MM.1S (cell line): ENCODE data around the gene ERG.

Experiments
- DNase-seq: peaks from one replicate; pipeline ENCODE4 v3.0.0-alpha.2; 2015
- H2AFZ ChIP-seq: fragments of 300-600 bp; sonication (generic); 2 replicates; pipeline ENCODE4 v1.6.0; 2016; ENCODE audit warnings: antibody characterized with exemption, low read length
- H3F3A ChIP-seq: fragments of 300-600 bp; sonication (generic); 2 replicates; pipeline ENCODE4 v1.6.1; 2016; ENCODE audit warnings: mild to moderate bottlenecking, antibody characterized with exemption, low read length, moderate library complexity, mixed read lengths; ENCODE audit not compliant: insufficient read depth
- H3K27ac ChIP-seq: fragments of 300-600 bp; sonication (generic); 2 replicates; pipeline ENCODE4 v1.5.1; 2016; ENCODE audit warnings: mild to moderate bottlenecking, low read length
- H3K27me3 ChIP-seq: fragments of 300-600 bp; sonication (generic); replicated peaks from 2 replicates; pipeline ENCODE4 v1.6.0; 2016; ENCODE audit warnings: low read length; ENCODE audit not compliant: insufficient read depth
- H3K36me3 ChIP-seq: fragments of 300-600 bp; sonication (generic); replicated peaks from 2 replicates; pipeline ENCODE4 v1.6.1; 2016; ENCODE audit warnings: mild to moderate bottlenecking, low read length, mixed read lengths; ENCODE audit not compliant: insufficient read depth
- H3K4me1 ChIP-seq: fragments of 300-600 bp; sonication (generic); 2 replicates; pipeline ENCODE4 v1.6.1; 2016; ENCODE audit warnings: low read length, mixed read lengths
- H3K4me2 ChIP-seq: fragments of 300-600 bp; sonication (generic); 2 replicates; pipeline ENCODE4 v1.6.0; 2016; ENCODE audit warnings: low read depth, low read length
- H3K4me3 ChIP-seq: fragments of 300-600 bp; sonication (generic); 2 replicates; pipeline ENCODE4 v1.5.1; 2016; ENCODE audit warnings: low read length, mixed read lengths
- H3K79me2 ChIP-seq: fragments of 300-600 bp; sonication (generic); 2 replicates; pipeline ENCODE4 v1.6.1; 2016; ENCODE audit warnings: mixed run types, low read length, mixed read lengths
- H3K9ac ChIP-seq: fragments of 300-600 bp; sonication (generic); 2 replicates; pipeline ENCODE4 v1.6.1; 2016; ENCODE audit warnings: low read length, mixed read lengths
- H3K9me2 ChIP-seq: fragments of 300-600 bp; sonication (generic); replicated peaks from 2 replicates; pipeline ENCODE4 v1.6.1; 2016; ENCODE audit warnings: mild to moderate bottlenecking, low read length, mixed read lengths; ENCODE audit not compliant: insufficient read depth
- H3K9me3 ChIP-seq: fragments of 300-600 bp; sonication (generic); replicated peaks from 2 replicates; pipeline ENCODE4 v1.6.1; 2016; ENCODE audit warnings: mild to moderate bottlenecking, low read length, mixed read lengths; ENCODE audit not compliant: insufficient read depth
- H4K20me1 ChIP-seq: fragments of 300-600 bp; sonication (generic); 2 replicates; pipeline ENCODE4 v1.6.1; 2016; ENCODE audit warnings: mild to moderate bottlenecking, low read length, moderate library complexity, mixed read lengths; ENCODE audit not compliant: insufficient read depth
- EZH2 ChIP-seq: fragments of 300-600 bp; sonication (generic); optimal IDR thresholded peaks from 2 replicates; pipeline ENCODE3; 2017; ENCODE audit warnings: low read depth, mild to moderate bottlenecking, antibody characterized with exemption, low read length, mixed read lengths
- EZH2phosphoT487 ChIP-seq: fragments of 300-600 bp; sonication (generic); IDR thresholded peaks from 2 replicates; pipeline ENCODE4 v1.6.1; 2018; ENCODE audit warnings: antibody characterized with exemption, low read length
- TF ChIP-seq, protein P1 (sequence below): fragments of 300-600 bp; sonication (generic); IDR thresholded peaks from 2 replicates; pipeline ENCODE4 v1.5.1; 2016; ENCODE audit warnings: antibody characterized with exemption, low read length, mixed read lengths

The ERG gene

DNA sequence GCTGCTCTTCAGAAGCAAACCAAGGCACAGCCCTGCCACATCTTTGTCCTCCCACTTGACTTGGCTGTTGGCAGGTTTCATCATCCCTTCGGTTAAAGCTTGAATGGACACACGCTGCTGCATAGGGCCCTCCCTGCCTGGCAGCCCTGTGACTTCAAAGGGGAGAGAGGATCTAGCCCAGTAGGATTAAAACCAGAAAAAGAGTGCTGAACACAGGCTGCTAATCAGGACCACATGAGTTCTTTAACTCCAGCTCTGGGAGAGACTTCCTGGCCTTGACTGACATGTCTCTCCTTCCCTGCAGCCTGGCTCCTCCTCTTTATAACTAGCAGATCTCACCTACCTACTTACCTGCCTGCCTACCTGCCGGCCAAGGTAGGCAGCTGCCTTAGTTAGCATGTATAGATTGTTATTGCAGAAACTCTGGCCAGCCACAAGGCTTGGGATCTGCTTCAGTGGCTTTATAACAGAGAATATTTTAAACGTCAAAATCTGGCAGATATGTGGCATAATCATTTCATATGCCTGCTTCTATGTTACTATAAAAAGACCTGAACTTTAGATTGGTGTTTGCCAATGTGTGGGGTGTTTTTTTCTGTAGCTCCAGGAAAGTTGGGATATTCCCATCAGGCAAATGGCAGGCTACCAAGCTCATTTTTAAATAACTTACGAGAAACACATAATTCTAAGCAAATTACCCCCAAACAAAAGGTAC lies 49.4 kb downstream of the ERG start:
- H3K9me3 ChIP-seq, result no peaks in the 10 kb centered on the region; the same call in 1 of the 2 replicates
- no peaks in the 10 kb centered on the region for H3K36me3 ChIP-seq
- H3K27ac ChIP-seq, result no peak overlapping the region
- no peaks in the 10 kb centered on the region for H4K20me1 ChIP-seq
- no peaks in the 10 kb centered on the region for H3K9me2 ChIP-seq
- no peaks in the 10 kb centered on the region for H3F3A ChIP-seq
- H2AFZ ChIP-seq, result no peak overlapping the region
- H3K79me2 ChIP-seq, result no peaks in the 10 kb centered on the region
- H3K4me1 ChIP-seq, result no peaks in the 10 kb centered on the region
- H3K27me3 ChIP-seq, result no peaks in the 10 kb centered on the region
- TF ChIP-seq EZH2 (no peak), EZH2phosphoT487 (no peak)
- TF ChIP-seq, protein P1, sequence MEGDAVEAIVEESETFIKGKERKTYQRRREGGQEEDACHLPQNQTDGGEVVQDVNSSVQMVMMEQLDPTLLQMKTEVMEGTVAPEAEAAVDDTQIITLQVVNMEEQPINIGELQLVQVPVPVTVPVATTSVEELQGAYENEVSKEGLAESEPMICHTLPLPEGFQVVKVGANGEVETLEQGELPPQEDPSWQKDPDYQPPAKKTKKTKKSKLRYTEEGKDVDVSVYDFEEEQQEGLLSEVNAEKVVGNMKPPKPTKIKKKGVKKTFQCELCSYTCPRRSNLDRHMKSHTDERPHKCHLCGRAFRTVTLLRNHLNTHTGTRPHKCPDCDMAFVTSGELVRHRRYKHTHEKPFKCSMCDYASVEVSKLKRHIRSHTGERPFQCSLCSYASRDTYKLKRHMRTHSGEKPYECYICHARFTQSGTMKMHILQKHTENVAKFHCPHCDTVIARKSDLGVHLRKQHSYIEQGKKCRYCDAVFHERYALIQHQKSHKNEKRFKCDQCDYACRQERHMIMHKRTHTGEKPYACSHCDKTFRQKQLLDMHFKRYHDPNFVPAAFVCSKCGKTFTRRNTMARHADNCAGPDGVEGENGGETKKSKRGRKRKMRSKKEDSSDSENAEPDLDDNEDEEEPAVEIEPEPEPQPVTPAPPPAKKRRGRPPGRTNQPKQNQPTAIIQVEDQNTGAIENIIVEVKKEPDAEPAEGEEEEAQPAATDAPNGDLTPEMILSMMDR, result no peak
- no peak overlapping the region for H3K9ac ChIP-seq
- H3K4me3 ChIP-seq, result no peak overlapping the region
- no peak overlapping the region for H3K4me2 ChIP-seq
- no peak for DNase-seq

DNA sequence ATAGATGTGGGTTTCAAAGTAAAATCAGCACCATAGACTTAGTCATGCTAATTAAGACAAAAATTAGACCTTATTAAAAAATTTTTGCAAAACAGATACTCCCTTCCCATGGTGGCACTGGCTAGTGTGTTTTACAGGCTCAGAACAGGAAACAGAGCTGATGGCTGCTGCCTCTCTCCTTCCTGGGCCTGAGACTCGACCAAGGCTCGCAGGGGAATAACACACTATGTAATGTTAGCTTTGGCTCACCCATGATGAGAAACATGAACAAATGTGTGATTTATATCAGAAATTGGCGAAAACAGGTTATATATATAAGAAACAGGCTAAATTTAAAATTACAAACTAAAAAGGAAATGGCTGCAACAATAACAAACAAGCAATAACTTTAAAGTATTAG lies 50.7 kb downstream of the ERG start:
- Histone ChIP-seq H3K9me3 (no peaks in the 10 kb centered on the region; the same call in 1 of the 2 replicates), H3K9me2 (no peaks in the 10 kb centered on the region), H3K27ac (no peak overlapping the region), H3K4me1 (no peaks in the 10 kb centered on the region), H3F3A (no peaks in the 10 kb centered on the region), H3K9ac (no peak overlapping the region), H3K27me3 (no peaks in the 10 kb centered on the region), H2AFZ (no peak overlapping the region), H3K79me2 (no peaks in the 10 kb centered on the region), H3K4me3 (no peak overlapping the region), H3K36me3 (no peaks in the 10 kb centered on the region), H3K4me2 (no peak overlapping the region), H4K20me1 (no peaks in the 10 kb centered on the region)
- no peak for DNase-seq
- TF ChIP-seq, protein P1, result no peak
- TF ChIP-seq EZH2 (no peak), EZH2phosphoT487 (no peak)

DNA sequence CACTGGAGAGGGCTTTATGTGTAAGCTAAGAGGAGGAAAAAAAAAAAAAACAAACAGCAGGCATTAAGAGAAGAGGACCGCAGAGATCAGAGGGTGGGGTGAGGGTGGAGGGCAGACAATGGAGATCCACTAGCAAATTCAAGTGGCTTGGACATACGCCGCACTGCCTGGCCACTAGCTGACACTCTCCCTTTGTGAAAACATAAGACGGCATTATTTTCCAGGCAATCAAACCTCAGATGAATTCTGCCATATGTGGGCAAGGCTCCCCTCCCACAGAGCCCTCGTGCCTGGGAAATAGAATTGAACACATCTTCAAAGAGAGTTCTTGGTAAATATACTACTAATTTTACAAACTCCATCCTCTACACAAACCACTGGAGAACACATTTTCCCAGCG lies 53.6 kb downstream of the ERG start:
- H2AFZ ChIP-seq, result no peak overlapping the region
- no peak overlapping the region for H3K4me2 ChIP-seq
- H3K27me3 ChIP-seq, result no peaks in the 10 kb centered on the region
- H3K4me1 ChIP-seq, result no peaks in the 10 kb centered on the region
- no peak for DNase-seq
- no peaks in the 10 kb centered on the region for H3K9me2 ChIP-seq
- no peaks in the 10 kb centered on the region; the same call in 1 of the 2 replicates for H3K9me3 ChIP-seq
- H3K4me3 ChIP-seq, result no peak overlapping the region
- H3K9ac ChIP-seq, result no peak overlapping the region
- no peaks in the 10 kb centered on the region for H3F3A ChIP-seq
- H3K79me2 ChIP-seq, result no peaks in the 10 kb centered on the region
- no peak for TF ChIP-seq EZH2
- TF ChIP-seq, protein P1, result no peak
- no peak for TF ChIP-seq EZH2phosphoT487
- no peak overlapping the region for H3K27ac ChIP-seq
- H4K20me1 ChIP-seq, result no peaks in the 10 kb centered on the region
- H3K36me3 ChIP-seq, result no peaks in the 10 kb centered on the region
